ENCODE data around the gene SLC12A7. TPM values are rescaled to one million over a fixed set of nuclear protein-coding genes. Genes with fewer than 3 reads are reported as not detected.
"Not testable (repeated sequence)": the region's sequence is repeated elsewhere in the genome, so short reads cannot be mapped to it uniquely, and the experiment has no call there.

The SLC12A7 gene
- total RNA-seq, 1 donor from 2014 or later = 11.5 TPM

GRCh38 chr5:1062761-1063568 lies 48.9 kb downstream of the SLC12A7 start:
- Mint-ChIP-seq H3K27me3 (ENCODE audit: unreplicated experiment) (no peaks in the 10 kb centered on the region), H3K36me3 (ENCODE audit: unreplicated experiment) (no peaks in the 10 kb centered on the region), H3K4me3 (ENCODE audit: unreplicated experiment) (no peak overlapping the region), H3K27ac (ENCODE audit: unreplicated experiment) (no peak overlapping the region), H3K4me1 (ENCODE audit: unreplicated experiment) (no peaks in the 10 kb centered on the region), H3K9me3 (ENCODE audit: unreplicated experiment) (no peaks in the 10 kb centered on the region)
- no peak for TF ChIP-seq CTCF (IDR thresholded peaks at IDR 0.05)
- no peak for DNase-seq (ENCODE audit: extremely low spot score, unreplicated experiment)

- no peaks in the 10 kb centered on the region for H3K4me1 Mint-ChIP-seq (ENCODE audit: unreplicated experiment)
- TF ChIP-seq CTCF (IDR thresholded peaks at IDR 0.05) = no peak
- H3K27ac Mint-ChIP-seq (ENCODE audit: unreplicated experiment) = no peak overlapping the region
- no peak overlapping the region for H3K4me3 Mint-ChIP-seq (ENCODE audit: unreplicated experiment)
- no peaks in the 10 kb centered on the region for H3K9me3 Mint-ChIP-seq (ENCODE audit: unreplicated experiment)
- no peaks in the 10 kb centered on the region for H3K36me3 Mint-ChIP-seq (ENCODE audit: unreplicated experiment)
- no peak for DNase-seq (ENCODE audit: extremely low spot score, unreplicated experiment)
- H3K27me3 Mint-ChIP-seq (ENCODE audit: unreplicated experiment) = no peaks in the 10 kb centered on the region
Measured at GRCh38 chr5:1061916-1062315, 49.9 kb downstream of the SLC12A7 start.

GRCh38 chr5:1061292-1061691 lies 50.6 kb downstream of the SLC12A7 start:
- H3K4me1 Mint-ChIP-seq (ENCODE audit: unreplicated experiment); H3K9me3 Mint-ChIP-seq (ENCODE audit: unreplicated experiment); H3K27me3 Mint-ChIP-seq (ENCODE audit: unreplicated experiment); H3K36me3 Mint-ChIP-seq (ENCODE audit: unreplicated experiment); DNase-seq (ENCODE audit: extremely low spot score, unreplicated experiment); H3K4me3 Mint-ChIP-seq (ENCODE audit: unreplicated experiment); H3K27ac Mint-ChIP-seq (ENCODE audit: unreplicated experiment): not testable (repeated sequence)

GRCh38 chr5:1060535-1060981 lies 51.3 kb downstream of the SLC12A7 start:
- no peaks in the 10 kb centered on the region for H3K27me3 Mint-ChIP-seq (ENCODE audit: unreplicated experiment)
- no peaks in the 10 kb centered on the region for H3K36me3 Mint-ChIP-seq (ENCODE audit: unreplicated experiment)
- no peak overlapping the region for H3K4me3 Mint-ChIP-seq (ENCODE audit: unreplicated experiment)
- TF ChIP-seq CTCF (IDR thresholded peaks at IDR 0.05) = no peak
- no peaks in the 10 kb centered on the region for H3K4me1 Mint-ChIP-seq (ENCODE audit: unreplicated experiment)
- DNase-seq (ENCODE audit: extremely low spot score, unreplicated experiment) = no peak
- H3K9me3 Mint-ChIP-seq (ENCODE audit: unreplicated experiment) = no peaks in the 10 kb centered on the region
- H3K27ac Mint-ChIP-seq (ENCODE audit: unreplicated experiment) = no peak overlapping the region

GRCh38 chr5:1059884-1060263 lies 52.0 kb downstream of the SLC12A7 start:
- no peak for DNase-seq (ENCODE audit: extremely low spot score, unreplicated experiment)
- Mint-ChIP-seq H3K9me3 (ENCODE audit: unreplicated experiment) (no peaks in the 10 kb centered on the region), H3K4me1 (ENCODE audit: unreplicated experiment) (no peaks in the 10 kb centered on the region), H3K36me3 (ENCODE audit: unreplicated experiment) (no peaks in the 10 kb centered on the region), H3K27ac (ENCODE audit: unreplicated experiment) (no peak overlapping the region), H3K27me3 (ENCODE audit: unreplicated experiment) (no peaks in the 10 kb centered on the region), H3K4me3 (ENCODE audit: unreplicated experiment) (no peak overlapping the region)
- no peak for TF ChIP-seq CTCF (IDR thresholded peaks at IDR 0.05)

All from osteocyte (in vitro differentiated cells).